NCI-H1930 (cell line): ENCODE results near the gene MET.

Source experiments
- DNase-seq, 2 experiments: peaks; one replicate each; lab custom pipeline; 2025; lab: John Stamatoyannopoulos, UW

The MET gene

GRCh38 chr7:116665332-116665996 is 6.5 kb upstream of the MET start:
- no peak for DNase-seq

- no peak for DNase-seq
Measured at GRCh38 chr7:116669769-116670168, 2.2 kb upstream of the MET start.

DNA sequence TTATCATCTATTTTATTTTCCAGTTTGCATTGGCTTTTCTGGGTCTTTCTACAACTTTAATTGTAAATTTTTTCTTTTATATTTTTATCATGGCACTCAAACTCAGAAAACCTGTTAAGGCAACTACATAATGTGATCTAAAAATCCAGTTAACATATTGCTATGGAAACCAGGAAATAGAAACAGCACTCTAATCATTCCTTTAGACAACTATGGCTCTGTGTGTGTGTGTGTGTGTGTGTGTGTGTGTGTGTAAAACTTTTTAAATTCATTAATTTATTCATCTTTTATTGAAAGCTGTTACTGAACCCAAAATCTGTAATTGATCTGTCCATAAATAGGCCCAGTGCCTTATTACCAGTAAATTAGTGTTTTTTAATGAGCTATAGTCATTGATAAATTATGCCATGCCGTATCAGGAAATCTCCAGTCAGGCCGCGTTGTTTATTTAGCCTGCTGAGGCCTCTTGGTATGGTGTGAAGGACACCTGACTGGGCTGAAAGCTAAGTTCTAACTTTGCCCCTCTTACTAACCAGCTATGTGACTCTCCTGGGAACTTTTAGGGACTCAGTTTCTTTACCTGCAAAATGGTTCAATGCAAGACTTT is 1.5 kb upstream of the MET start:
- no peak for DNase-seq

GRCh38 chr7:116671111-116671510 is 885 bp upstream of the MET start:
- DNase-seq, result no peak

DNA sequence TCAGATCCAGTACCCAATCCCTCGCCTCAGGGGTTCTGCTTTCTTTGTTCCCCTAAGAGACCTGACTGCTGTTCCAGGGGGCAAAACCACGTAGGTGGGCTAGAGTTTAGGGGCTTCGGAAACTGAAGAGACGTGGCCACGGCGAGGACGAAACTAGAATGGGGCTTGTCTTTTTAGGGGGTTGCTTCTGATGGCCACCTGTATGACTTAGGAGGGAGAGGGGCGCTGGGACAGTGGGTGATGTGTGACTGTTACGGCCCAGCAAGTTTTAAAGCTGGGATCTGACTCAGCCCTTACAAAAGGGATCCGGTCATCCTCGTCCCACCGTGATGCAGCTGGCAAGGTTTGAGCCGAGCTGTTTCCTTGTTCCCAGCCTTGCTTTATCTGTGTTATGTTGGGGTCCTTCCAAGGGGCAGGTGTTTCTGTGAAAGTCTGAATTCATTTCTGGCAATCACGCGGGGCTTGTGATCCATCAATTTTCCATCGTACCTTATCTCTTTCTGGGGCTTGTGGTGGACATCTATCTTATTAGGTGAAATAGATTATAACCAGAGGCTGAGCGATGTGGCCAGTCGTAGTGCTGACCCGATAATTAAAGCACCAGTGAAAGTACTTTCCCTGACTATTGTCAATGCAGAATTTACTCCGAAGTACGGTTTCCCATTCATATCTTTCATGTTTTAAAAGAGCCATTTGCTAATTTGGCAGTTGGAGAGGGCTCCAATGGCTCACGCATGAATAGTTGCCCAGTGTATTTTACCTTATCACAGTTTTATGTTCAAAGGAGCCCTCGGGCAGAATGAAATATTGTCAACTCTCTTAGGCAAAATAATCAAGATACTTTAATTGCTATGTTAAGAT is 830 bp downstream of the MET start:
- no peak for DNase-seq

- no peak for DNase-seq
Measured at GRCh38 chr7:116673457-116673865, 1.5 kb downstream of the MET start.

DNA sequence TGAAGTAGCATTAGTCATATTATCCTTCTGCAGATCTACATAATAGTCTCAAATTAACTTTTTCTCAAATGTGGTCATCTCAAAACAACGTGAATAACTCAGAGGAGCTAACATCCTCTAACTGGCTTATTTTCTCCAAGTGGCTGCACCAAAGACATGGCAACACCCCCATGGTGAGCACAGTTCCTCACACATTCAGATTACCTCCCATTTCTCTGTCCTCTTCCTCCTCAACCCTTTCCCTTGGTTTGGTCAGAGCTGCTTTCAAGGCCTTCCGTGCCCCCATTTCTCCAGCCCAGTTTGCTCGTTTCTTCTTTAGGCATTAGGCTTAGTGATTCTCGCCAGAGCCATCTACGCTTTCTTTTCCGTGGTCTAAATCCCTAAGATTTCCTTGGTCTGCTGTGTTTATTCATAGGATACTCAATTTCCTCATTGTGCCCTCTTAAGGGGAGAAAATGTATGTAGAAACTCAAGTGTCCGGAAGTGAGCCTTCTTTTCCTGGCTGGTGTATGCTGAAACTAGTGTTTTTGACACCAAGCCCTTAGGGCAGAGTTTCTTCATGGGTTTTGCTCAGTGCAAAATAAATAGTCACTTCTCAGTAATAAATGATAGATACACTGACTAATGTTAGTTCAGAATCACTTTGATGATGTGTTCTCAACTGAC is 2.6 kb downstream of the MET start:
- no peak for DNase-seq

DNA sequence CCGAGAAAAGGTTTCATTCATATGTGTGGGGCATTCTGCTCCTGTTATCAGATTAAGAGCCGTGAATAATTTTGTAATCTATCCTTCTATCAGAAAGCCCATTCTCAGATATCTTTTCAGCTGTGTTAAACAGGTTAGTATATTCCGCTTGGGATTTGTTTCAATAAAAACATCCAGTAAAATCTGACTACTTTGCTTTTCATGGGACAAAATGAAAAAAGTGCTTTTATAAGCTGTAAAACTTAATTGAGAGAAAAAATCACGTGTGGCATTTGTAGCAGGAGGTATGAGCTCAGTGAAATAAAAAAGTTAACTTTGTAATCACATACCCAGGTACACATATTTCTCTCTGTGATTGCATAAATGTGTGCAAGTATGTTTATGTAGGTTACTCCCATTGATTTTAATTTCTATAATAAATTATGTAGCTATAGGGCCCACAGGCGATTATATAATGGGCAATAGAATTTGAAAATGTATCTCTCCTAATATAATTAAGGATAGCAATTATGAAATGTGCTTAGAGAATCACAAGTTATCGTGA is 3.9 kb downstream of the MET start:
- no peak for DNase-seq

DNA sequence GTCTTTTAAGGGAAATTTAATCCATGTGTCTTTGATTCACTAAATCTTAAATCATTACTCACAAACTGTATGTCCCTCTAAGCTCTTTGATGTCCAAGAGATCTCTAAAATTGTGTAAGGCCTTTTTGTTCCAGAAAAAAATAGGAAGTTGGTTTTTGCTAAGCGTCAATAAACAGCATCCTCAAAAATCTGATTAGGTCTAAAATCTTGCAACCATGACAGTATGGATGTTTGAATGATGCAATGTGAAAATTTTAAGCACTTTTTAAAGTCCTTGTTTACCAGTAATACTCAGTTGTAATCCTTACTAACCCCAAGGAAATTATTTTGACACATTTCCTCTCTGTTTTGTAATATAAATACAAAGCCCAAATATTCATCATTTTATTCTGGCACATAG is 6.8 kb downstream of the MET start:
- DNase-seq, result no peak

GRCh38 chr7:116679500-116679899 is 7.5 kb downstream of the MET start:
- no peak for DNase-seq

GRCh38 chr7:116683786-116684185 is 11.8 kb downstream of the MET start:
- no peak for DNase-seq

GRCh38 chr7:116686033-116686432 is 14.0 kb downstream of the MET start:
- no peak for DNase-seq

DNA sequence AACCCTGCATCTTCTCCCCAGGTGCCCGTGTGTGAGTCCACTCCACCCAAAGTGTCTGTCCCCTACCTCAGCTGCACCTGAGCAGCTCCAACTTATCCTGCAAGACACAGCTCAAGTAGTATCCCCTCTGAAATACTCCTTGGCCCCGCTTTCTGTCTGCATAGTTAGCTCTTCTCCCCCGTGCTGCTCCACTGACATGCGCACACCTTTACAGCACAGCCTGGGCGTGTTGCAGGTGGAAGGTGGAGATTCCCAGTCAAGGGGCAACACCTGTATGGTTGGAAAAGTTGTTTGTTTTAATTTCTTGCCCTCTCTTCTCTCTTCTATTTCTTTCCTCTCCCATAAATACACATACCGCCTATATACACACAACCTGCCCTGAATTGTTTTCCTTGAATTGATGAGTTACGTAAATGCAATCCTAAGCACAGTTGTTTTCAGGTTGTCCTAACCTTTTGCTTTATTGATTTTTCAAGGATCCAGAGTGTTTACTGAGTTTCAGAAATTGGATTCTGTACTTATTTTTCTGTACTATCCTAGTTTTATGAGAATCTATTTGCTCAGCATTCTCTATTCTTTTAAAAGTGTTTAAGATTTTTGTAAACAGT is 14.9 kb downstream of the MET start:
- DNase-seq, result no peak

DNA sequence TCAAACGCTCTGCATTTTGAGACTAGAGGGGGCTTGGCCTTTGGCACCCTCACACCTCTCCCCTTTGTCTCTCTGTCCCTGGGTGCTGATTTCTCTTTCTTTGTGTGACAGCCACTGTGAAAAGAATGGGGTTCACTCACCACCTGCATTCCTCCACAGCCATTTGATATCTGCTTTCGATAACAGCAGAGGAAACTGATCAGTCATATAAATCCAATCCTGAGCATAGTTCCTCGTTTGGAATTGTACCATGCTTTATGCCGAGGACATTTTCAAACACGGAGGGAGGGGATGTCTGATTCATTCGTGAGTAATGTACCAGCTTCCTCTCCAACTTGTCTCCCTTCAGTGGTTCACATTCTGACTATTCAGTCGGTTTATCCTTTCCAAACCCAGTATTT is 15.8 kb downstream of the MET start:
- no peak for DNase-seq

DNA sequence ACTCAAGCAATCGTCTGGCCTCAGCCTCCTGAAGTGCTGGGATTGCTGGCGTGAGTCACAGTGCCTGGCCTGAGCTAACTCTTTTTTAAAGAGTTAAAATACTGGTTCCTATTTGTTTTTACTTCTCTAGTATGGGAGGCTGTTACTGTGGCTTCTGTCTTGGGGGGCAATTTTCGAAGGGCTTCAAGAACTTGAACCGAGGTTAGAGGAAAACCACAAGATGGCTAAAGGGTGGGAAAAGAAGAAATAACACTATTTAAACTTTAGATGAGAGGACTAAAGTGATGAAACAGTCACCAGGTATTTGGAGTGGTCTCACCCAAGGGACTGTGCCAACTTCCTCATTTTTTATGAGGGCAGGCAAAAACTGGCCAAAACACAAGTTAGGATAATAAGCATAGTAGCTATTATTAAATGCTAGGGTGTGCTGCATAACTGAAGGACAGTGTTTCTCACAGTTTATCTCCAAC is 17.8 kb downstream of the MET start:
- no peak for DNase-seq

- DNase-seq, result no peak
Measured at GRCh38 chr7:116691664-116692063, 19.7 kb downstream of the MET start.

- DNase-seq, result no peak
Measured at GRCh38 chr7:116692401-116693308, 20.7 kb downstream of the MET start.

GRCh38 chr7:116696707-116697106 is 24.7 kb downstream of the MET start:
- DNase-seq, result no peak

GRCh38 chr7:116697152-116697551 is 25.2 kb downstream of the MET start:
- no peak for DNase-seq

DNA sequence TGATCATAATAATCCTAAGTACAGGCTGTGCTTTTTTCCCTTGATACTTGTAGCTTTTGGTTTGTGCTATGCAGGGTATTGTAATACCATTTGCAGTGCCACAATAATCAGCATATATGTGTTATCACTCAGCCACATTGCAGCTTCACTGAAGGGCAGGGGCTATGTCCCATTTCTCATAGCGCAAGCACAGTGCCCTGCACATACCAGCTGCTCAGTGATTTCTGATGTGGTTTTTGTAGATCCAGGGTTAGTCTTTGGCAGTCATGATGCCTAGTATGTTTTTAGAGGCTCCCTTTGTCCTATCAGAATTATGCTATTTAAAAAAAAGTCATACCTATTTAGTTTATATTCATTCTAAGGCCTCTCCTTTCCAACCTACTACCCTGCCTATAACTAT is 25.8 kb downstream of the MET start:
- no peak for DNase-seq

GRCh38 chr7:116698396-116698795 is 26.4 kb downstream of the MET start:
- DNase-seq, result no peak
